K562 (cell line): ENCODE measurements around the gene EP300. TPM values are rescaled to one million over a fixed set of nuclear protein-coding genes. Genes with fewer than 3 reads are reported as not detected.
A peak's percentile ranks its signal among the peaks of the same experiment; 100 is the strongest.

Source experiments
- DACH1 ChIP-seq: fragments of 450-650 bp; IDR thresholded peaks from 2 replicates; pipeline ENCODE4 v1.6.1; 2018; ENCODE audit not compliant: partially characterized antibody
- KDM5B ChIP-seq: fragments of 200-600 bp; sonication (generic); IDR thresholded peaks from 2 replicates; pipeline ENCODE4 v1.6.1; 2012; ENCODE audit warnings: low read depth, mild to moderate bottlenecking, moderate library complexity, low read length, control low read depth, inconsistent platforms; ENCODE audit not compliant: insufficient replicate concordance
- NR4A1 ChIP-seq, 2 experiments: fragments of 250-450 bp in 1 of 2; fragments of 450-650 bp in 1 of 2; sonication (Bioruptor Pico) in 1 of 2; IDR thresholded peaks; 2 replicates each; pipeline versions ENCODE4 v1.4.0 to v1.6.1; 2016 to 2020; ENCODE audit warnings: mild to moderate bottlenecking in 2 of 2, missing compliant biosample characterization in 1 of 2, missing genetic modification characterization in 1 of 2, moderate library complexity in 1 of 2
- ZNF263 ChIP-seq: sonication (generic); formaldehyde crosslinking; IDR thresholded peaks from 2 replicates; pipeline ENCODE4 v1.8.0; 2022; ENCODE audit warnings: mild to moderate bottlenecking, missing genetic modification reagents, borderline replicate concordance
- ZNF583 ChIP-seq: fragments of 250-450 bp; sonication (Bioruptor Pico); IDR thresholded peaks from 2 replicates; pipeline ENCODE4 v1.4.0; 2020
- polyA plus RNA-seq, 8 experiments: library from polyadenylated mRNA; depleted of rRNA in 4 of 8; stranded (reverse) in 5 of 8; unstranded in 3 of 8; fragments of >200 nt; fragmentation: Nextera tagmentation in 2 of 8; fragmentation: Illumina TruSeq in 1 of 8; extraction: Ambion mirVana in 2 of 8; extraction: Trizol in 1 of 8; gene quantifications; 2 replicates each; pipeline versions ENCODE4 v1.2.1 to v1.2.3, GENCODE V29; 2011 to 2014; ENCODE audit warnings: inconsistent platforms in 1 of 8, missing spikeins in 1 of 8
- total RNA-seq, 7 experiments: library from RNA; depleted of rRNA in 6 of 7; stranded (reverse); fragments of >200 nt in 6 of 7; fragmentation: Illumina TruSeq in 2 of 7; extraction: Trizol in 2 of 7; gene quantifications; 2 replicates each; pipeline versions ENCODE4 v1.2.1 to v1.2.3, GENCODE V29; 2011 to 2021; ENCODE audit warnings: low replicate concordance in 1 of 7
- TF ChIP-seq, protein P1 (sequence below): fragments of 200-600 bp; sonication (generic); IDR thresholded peaks from one replicate; pipeline ENCODE4 v1.6.1; 2012; ENCODE audit warnings: mild to moderate bottlenecking, low read depth, low read length, inconsistent platforms
- TF ChIP-seq, protein P2 (sequence below): fragments of 250-450 bp; sonication (Bioruptor Pico); IDR thresholded peaks from 2 replicates; pipeline ENCODE4 v1.5.1; 2021; ENCODE audit warnings: mild to moderate bottlenecking
- TF ChIP-seq, protein P3 (sequence below): fragments of 450-650 bp; formaldehyde crosslinking; IDR thresholded peaks from 2 replicates; pipeline ENCODE4 v1.4.0; 2020; ENCODE audit warnings: mild to moderate bottlenecking, moderate library complexity
- TF ChIP-seq, protein P4 (sequence below): fragments of 250-450 bp; sonication (Bioruptor Pico); IDR thresholded peaks from 2 replicates; pipeline ENCODE4 v1.8.0; 2022; ENCODE audit warnings: inconsistent platforms

The EP300 gene
- total and polyA plus RNA-seq, 9 of the 15 experiments (the other 6 are each of a cell fraction or from before 2014, with no cell fraction given): 2.2 to 28.6 (median 10.9) TPM

DNA sequence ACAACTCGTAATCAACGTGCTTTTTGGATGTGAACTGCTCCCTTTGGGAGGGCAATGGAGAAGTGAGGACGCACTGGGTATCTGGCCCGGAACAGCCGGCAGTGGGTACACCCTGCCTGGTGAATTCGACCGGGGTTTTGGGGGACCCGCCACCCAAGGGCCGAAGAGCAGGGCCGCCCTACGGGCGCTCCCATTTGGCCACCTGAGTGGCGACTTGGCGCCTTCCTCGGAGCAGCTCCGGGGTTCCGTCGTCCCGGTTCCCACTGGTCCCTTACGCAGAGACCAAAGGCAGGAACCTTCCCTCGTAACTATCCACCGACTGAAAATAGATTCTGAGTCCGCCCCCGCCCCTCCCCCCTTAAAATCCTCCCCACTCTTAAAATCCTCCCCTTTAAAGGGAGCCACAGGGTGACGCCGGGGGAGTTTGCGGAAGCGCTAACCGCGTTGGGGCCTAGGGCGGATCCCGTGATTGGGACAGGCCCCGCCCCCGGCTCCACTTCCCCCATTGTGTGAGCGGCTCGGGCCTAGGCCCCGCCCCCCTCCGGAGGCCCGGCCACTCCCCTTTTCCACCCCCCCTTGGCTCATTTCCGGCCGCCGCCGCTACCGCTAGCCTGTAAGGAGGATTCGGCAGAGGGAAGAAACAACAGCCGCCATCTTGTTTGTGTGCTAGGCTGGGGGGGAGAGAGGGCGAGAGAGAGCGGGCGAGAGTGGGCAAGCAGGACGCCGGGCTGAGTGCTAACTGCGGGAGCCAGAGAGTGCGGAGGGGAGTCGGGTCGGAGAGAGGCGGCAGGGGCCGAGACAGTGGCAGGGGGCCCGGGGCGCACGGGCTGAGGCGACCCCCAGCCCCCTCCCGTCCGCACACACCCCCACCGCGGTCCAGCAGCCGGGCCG is 1.0 kb upstream of the EP300 start (continued):
- no peak for TF ChIP-seq NR4A1 (CRISPR knock-in tag; IDR thresholded peaks at IDR 0.05)
- no peak for TF ChIP-seq NR4A1 (tag; IDR thresholded peaks at IDR 0.05)
- TF ChIP-seq, protein P1, sequence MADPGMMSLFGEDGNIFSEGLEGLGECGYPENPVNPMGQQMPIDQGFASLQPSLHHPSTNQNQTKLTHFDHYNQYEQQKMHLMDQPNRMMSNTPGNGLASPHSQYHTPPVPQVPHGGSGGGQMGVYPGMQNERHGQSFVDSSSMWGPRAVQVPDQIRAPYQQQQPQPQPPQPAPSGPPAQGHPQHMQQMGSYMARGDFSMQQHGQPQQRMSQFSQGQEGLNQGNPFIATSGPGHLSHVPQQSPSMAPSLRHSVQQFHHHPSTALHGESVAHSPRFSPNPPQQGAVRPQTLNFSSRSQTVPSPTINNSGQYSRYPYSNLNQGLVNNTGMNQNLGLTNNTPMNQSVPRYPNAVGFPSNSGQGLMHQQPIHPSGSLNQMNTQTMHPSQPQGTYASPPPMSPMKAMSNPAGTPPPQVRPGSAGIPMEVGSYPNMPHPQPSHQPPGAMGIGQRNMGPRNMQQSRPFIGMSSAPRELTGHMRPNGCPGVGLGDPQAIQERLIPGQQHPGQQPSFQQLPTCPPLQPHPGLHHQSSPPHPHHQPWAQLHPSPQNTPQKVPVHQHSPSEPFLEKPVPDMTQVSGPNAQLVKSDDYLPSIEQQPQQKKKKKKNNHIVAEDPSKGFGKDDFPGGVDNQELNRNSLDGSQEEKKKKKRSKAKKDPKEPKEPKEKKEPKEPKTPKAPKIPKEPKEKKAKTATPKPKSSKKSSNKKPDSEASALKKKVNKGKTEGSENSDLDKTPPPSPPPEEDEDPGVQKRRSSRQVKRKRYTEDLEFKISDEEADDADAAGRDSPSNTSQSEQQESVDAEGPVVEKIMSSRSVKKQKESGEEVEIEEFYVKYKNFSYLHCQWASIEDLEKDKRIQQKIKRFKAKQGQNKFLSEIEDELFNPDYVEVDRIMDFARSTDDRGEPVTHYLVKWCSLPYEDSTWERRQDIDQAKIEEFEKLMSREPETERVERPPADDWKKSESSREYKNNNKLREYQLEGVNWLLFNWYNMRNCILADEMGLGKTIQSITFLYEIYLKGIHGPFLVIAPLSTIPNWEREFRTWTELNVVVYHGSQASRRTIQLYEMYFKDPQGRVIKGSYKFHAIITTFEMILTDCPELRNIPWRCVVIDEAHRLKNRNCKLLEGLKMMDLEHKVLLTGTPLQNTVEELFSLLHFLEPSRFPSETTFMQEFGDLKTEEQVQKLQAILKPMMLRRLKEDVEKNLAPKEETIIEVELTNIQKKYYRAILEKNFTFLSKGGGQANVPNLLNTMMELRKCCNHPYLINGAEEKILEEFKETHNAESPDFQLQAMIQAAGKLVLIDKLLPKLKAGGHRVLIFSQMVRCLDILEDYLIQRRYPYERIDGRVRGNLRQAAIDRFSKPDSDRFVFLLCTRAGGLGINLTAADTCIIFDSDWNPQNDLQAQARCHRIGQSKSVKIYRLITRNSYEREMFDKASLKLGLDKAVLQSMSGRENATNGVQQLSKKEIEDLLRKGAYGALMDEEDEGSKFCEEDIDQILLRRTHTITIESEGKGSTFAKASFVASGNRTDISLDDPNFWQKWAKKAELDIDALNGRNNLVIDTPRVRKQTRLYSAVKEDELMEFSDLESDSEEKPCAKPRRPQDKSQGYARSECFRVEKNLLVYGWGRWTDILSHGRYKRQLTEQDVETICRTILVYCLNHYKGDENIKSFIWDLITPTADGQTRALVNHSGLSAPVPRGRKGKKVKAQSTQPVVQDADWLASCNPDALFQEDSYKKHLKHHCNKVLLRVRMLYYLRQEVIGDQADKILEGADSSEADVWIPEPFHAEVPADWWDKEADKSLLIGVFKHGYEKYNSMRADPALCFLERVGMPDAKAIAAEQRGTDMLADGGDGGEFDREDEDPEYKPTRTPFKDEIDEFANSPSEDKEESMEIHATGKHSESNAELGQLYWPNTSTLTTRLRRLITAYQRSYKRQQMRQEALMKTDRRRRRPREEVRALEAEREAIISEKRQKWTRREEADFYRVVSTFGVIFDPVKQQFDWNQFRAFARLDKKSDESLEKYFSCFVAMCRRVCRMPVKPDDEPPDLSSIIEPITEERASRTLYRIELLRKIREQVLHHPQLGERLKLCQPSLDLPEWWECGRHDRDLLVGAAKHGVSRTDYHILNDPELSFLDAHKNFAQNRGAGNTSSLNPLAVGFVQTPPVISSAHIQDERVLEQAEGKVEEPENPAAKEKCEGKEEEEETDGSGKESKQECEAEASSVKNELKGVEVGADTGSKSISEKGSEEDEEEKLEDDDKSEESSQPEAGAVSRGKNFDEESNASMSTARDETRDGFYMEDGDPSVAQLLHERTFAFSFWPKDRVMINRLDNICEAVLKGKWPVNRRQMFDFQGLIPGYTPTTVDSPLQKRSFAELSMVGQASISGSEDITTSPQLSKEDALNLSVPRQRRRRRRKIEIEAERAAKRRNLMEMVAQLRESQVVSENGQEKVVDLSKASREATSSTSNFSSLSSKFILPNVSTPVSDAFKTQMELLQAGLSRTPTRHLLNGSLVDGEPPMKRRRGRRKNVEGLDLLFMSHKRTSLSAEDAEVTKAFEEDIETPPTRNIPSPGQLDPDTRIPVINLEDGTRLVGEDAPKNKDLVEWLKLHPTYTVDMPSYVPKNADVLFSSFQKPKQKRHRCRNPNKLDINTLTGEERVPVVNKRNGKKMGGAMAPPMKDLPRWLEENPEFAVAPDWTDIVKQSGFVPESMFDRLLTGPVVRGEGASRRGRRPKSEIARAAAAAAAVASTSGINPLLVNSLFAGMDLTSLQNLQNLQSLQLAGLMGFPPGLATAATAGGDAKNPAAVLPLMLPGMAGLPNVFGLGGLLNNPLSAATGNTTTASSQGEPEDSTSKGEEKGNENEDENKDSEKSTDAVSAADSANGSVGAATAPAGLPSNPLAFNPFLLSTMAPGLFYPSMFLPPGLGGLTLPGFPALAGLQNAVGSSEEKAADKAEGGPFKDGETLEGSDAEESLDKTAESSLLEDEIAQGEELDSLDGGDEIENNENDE: no peak
- TF ChIP-seq, protein P2, sequence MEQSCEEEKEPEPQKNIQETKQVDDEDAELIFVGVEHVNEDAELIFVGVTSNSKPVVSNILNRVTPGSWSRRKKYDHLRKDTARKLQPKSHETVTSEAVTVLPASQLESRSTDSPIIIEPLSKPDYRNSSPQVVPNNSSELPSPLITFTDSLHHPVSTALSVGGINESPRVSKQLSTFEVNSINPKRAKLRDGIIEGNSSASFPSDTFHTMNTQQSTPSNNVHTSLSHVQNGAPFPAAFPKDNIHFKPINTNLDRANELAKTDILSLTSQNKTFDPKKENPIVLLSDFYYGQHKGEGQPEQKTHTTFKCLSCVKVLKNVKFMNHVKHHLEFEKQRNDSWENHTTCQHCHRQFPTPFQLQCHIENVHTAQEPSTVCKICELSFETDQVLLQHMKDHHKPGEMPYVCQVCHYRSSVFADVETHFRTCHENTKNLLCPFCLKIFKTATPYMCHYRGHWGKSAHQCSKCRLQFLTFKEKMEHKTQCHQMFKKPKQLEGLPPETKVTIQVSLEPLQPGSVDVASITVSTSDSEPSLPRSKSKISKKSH (CRISPR knock-in tag): no peak
- TF ChIP-seq DACH1: no peak
- TF ChIP-seq ZNF583 (CRISPR knock-in tag): no peak
- peak; percentile 34; the same call in 1 of the 2 replicates for TF ChIP-seq ZNF263 (CRISPR knock-in tag)
- peak; percentile 62 for TF ChIP-seq KDM5B
- TF ChIP-seq, protein P3, sequence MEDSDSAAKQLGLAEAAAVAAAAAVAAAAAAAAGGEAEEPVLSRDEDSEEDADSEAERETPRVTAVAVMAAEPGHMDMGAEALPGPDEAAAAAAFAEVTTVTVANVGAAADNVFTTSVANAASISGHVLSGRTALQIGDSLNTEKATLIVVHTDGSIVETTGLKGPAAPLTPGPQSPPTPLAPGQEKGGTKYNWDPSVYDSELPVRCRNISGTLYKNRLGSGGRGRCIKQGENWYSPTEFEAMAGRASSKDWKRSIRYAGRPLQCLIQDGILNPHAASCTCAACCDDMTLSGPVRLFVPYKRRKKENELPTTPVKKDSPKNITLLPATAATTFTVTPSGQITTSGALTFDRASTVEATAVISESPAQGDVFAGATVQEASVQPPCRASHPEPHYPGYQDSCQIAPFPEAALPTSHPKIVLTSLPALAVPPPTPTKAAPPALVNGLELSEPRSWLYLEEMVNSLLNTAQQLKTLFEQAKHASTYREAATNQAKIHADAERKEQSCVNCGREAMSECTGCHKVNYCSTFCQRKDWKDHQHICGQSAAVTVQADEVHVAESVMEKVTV (CRISPR knock-in tag): no peak
- TF ChIP-seq, protein P4, sequence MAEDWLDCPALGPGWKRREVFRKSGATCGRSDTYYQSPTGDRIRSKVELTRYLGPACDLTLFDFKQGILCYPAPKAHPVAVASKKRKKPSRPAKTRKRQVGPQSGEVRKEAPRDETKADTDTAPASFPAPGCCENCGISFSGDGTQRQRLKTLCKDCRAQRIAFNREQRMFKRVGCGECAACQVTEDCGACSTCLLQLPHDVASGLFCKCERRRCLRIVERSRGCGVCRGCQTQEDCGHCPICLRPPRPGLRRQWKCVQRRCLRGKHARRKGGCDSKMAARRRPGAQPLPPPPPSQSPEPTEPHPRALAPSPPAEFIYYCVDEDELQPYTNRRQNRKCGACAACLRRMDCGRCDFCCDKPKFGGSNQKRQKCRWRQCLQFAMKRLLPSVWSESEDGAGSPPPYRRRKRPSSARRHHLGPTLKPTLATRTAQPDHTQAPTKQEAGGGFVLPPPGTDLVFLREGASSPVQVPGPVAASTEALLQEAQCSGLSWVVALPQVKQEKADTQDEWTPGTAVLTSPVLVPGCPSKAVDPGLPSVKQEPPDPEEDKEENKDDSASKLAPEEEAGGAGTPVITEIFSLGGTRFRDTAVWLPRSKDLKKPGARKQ (CRISPR knock-in tag): no peak
